Neural cell (in vitro differentiated cells): ENCODE measurements around the gene XPNPEP2.

Experiments used
- CTCF ChIP-seq: fragments of 450-650 bp; IDR thresholded peaks from 2 replicates; pipeline ENCODE4 v1.5.1; 2014; ENCODE audit warnings: antibody characterized with exemption, mild to moderate bottlenecking, moderate library complexity; ENCODE audit not compliant: poor library complexity, severe bottlenecking
- EP300 ChIP-seq: fragments of 450-650 bp; conservative IDR thresholded peaks from 2 replicates; pipeline ENCODE4 v1.6.1; 2014; ENCODE audit warnings: antibody characterized with exemption, mild to moderate bottlenecking, moderate library complexity; ENCODE audit not compliant: poor library complexity, severe bottlenecking
- EZH2 ChIP-seq: fragments of 200-600, 300-800 bp; shearing (Covaris generic), sonication (generic); IDR thresholded peaks from 2 replicates; pipeline ENCODE4 v1.6.1; 2014; ENCODE audit warnings: antibody characterized with exemption, low read length, borderline replicate concordance, mild to moderate bottlenecking; ENCODE audit not compliant: insufficient read depth, poor library complexity, severe bottlenecking
- MXI1 ChIP-seq: fragments of 450-650 bp; conservative IDR thresholded peaks from 2 replicates; pipeline ENCODE4 v1.6.1; 2014; ENCODE audit warnings: antibody characterized with exemption, mild to moderate bottlenecking; ENCODE audit not compliant: poor library complexity, severe bottlenecking

- no peak for TF ChIP-seq CTCF
- TF ChIP-seq EP300 = no peak
- no peak for TF ChIP-seq EZH2
- no peak for TF ChIP-seq MXI1
Observed at GRCh38 chrX:129739578-129739977, 799 bp downstream of the XPNPEP2 start.
